HL-60 (cell line): ENCODE results near the gene SPDYE3.
"Not testable (repeated sequence)": the region's sequence is repeated elsewhere in the genome, so short reads cannot be mapped to it uniquely, and the experiment has no call there.

Experiments used
- CTCF ChIP-seq: IDR thresholded peaks from one replicate; pipeline ENCODE4 v1.5.1; 2011; ENCODE audit warnings: low read length, control low read depth, inconsistent platforms; ENCODE audit not compliant: insufficient read depth
- REST ChIP-seq: IDR thresholded peaks from 2 replicates; pipeline ENCODE4 v1.6.1; 2012; ENCODE audit warnings: low read depth; ENCODE audit not compliant: insufficient replicate concordance

- not testable (repeated sequence) for TF ChIP-seq CTCF, REST
Measured at GRCh38 chr7:100352230-100352781, 44.8 kb downstream of the SPDYE3 start.
